SH-SY5Y (cell line): Measurements from ENCODE around the gene FRMD4A.

ENCODE experiments used
- GATA2 ChIP-seq: IDR thresholded peaks from 2 replicates; pipeline ENCODE4 v1.6.1; 2011; ENCODE audit warnings: mild to moderate bottlenecking, low read depth, low read length
- GATA3 ChIP-seq: IDR thresholded peaks from 2 replicates; pipeline ENCODE4 v1.6.1; 2011; ENCODE audit warnings: low read depth, mild to moderate bottlenecking, low read length, moderate library complexity

DNA sequence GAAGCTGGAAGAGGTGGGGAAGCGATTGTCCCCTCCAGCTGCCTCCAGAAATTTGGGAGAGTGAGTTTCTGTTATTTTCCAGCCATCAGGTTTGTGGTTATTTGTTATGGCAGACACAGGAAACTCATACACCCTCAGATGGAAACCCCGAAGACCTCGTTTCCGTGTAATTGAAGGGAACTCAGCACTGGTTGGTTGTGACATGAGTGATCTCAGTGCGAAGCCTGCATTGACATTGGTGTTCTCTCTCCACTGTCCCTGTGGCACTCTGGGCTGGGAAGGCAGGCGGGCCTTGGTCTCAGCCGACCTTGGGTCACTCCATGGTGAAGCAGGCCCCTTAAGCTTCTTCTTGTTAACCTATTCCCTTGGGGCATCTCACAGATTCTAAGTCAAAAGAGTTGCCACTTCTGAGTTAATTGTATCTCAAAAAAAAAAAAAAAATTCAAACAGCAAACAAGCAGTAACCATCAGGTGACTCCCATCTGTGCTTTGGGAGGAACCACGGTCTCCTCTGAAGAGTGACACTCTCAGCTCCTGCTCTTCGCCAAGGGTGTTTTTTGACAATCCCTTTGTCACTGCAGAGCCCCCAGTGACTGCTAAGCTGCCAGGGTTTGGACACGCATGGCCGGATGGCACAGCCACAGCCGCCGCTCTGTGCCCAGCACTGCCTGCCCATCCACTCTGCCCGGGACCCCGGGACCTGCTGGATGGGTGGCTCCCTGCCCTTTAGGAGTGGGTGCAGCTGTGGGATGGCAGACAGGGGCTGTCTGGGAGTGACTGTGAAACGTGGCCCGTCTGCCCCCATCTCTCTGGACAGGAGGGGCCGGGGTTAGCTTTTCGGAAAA is 510.4 kb downstream of the FRMD4A start:
- TF ChIP-seq GATA2 (no peak), GATA3 (no peak)
